Activated T-cell treated with anti-CD3 and anti-CD28 coated beads, Interleukin-2, amount 50 U/mL, for 72 hours (primary cell): ENCODE results near the gene EXOC6. TPM values are rescaled to one million over a fixed set of nuclear protein-coding genes. Genes with fewer than 3 reads are reported as not detected.
"Not testable (repeated sequence)": the region's sequence is repeated elsewhere in the genome, so short reads cannot be mapped to it uniquely, and the experiment has no call there.

ENCODE experiments used
- ATAC-seq, 2 donors: fragments of 150-1000 bp; cut with Tn5 transposase; replicated peaks in 1 of 2; 2 replicates each; pipeline ENCODE4 v1.10.0; 2021; ENCODE audit warnings: moderate library complexity in 2 of 2, mild to moderate bottlenecking in 1 of 2
- DNase-seq, 2 donors: peaks; one replicate each; pipeline ENCODE4 v3.0.0; 2021 to 2022; ENCODE audit warnings: mixed read lengths in 1 of 2
- H3K27ac Mint-ChIP-seq: one replicate; pipeline ENCODE4 v1.8.0; 2022; ENCODE audit warnings: mild to moderate bottlenecking, moderate library complexity, mixed read lengths
- H3K27me3 Mint-ChIP-seq: one replicate; pipeline ENCODE4 v1.8.0; 2022; ENCODE audit warnings: low read depth, mixed read lengths
- H3K36me3 Mint-ChIP-seq, 2 donors: one replicate each; pipeline ENCODE4 v1.8.0; 2022; ENCODE audit warnings: mixed read lengths in 2 of 2, mild to moderate bottlenecking in 1 of 2; ENCODE audit not compliant: insufficient read depth in 2 of 2
- H3K4me1 Mint-ChIP-seq: one replicate; pipeline ENCODE4 v1.8.0; 2022; ENCODE audit warnings: low read depth, mixed read lengths
- H3K4me3 Mint-ChIP-seq, 2 donors: one replicate each; pipeline ENCODE4 v1.8.0; 2022; ENCODE audit warnings: mild to moderate bottlenecking in 2 of 2, mixed read lengths in 2 of 2, moderate library complexity in 2 of 2
- H3K9me3 Mint-ChIP-seq, 2 donors: one replicate each; pipeline ENCODE4 v1.8.0; 2022; ENCODE audit warnings: mixed read lengths in 2 of 2
- total RNA-seq, 2 donors: library from RNA; stranded (reverse); gene quantifications; one replicate each; pipeline ENCODE4 v1.2.3, GENCODE V29; 2022

EXOC6 gene
- total RNA-seq, 2 donors from 2014 or later = 9.2 to 12.6 TPM

GRCh38 chr10:92912631-92913030 is 64.3 kb downstream of the EXOC6 start:
- not testable (repeated sequence) for H3K9me3 Mint-ChIP-seq, H3K36me3 Mint-ChIP-seq, H3K27me3 Mint-ChIP-seq, H3K27ac Mint-ChIP-seq, ATAC-seq, DNase-seq, H3K4me1 Mint-ChIP-seq, H3K4me3 Mint-ChIP-seq

- Mint-ChIP-seq H3K36me3 (no peaks in the 10 kb centered on the region), H3K27ac (no peak overlapping the region), H3K4me1 (no peaks in the 10 kb centered on the region), H3K9me3 (no peaks in the 10 kb centered on the region), H3K27me3 (no peaks in the 10 kb centered on the region), H3K4me3 (no peak overlapping the region)
- no peak for ATAC-seq
- no peak for DNase-seq
Observed at GRCh38 chr10:92913973-92914372, 65.7 kb downstream of the EXOC6 start.

- Mint-ChIP-seq H3K36me3 (peaks cover 0 to under 1% of the 10 kb centered on the region in 2 donors), H3K4me1 (no peaks in the 10 kb centered on the region), H3K9me3 (no peaks in the 10 kb centered on the region), H3K27ac (no peak overlapping the region), H3K4me3 (no peak overlapping the region), H3K27me3 (no peaks in the 10 kb centered on the region)
- DNase-seq (peak; percentile 49 to 52), ATAC-seq (peak; percentile 71 to 73)
Observed at GRCh38 chr10:92914478-92915325, 66.4 kb downstream of the EXOC6 start.

GRCh38 chr10:92915892-92916291 is 67.6 kb downstream of the EXOC6 start:
- ATAC-seq = no peak
- H3K9me3 Mint-ChIP-seq = peaks cover 0 to 2% of the 10 kb centered on the region in 2 donors
- H3K4me1 Mint-ChIP-seq = no peaks in the 10 kb centered on the region
- no peak for DNase-seq
- H3K36me3 Mint-ChIP-seq = peaks cover 2 to 8% of the 10 kb centered on the region in 2 donors
- no peak overlapping the region for H3K27ac Mint-ChIP-seq
- H3K27me3 Mint-ChIP-seq = no peaks in the 10 kb centered on the region
- H3K4me3 Mint-ChIP-seq = no peak overlapping the region

GRCh38 chr10:92916433-92916832 is 68.1 kb downstream of the EXOC6 start:
- H3K36me3 Mint-ChIP-seq = peaks cover 4 to 11% of the 10 kb centered on the region in 2 donors
- no peaks in the 10 kb centered on the region for H3K4me1 Mint-ChIP-seq
- no peaks in the 10 kb centered on the region for H3K27me3 Mint-ChIP-seq
- DNase-seq = no peak
- no peak for ATAC-seq
- H3K4me3 Mint-ChIP-seq = no peak overlapping the region
- H3K9me3 Mint-ChIP-seq = peaks cover 0 to 4% of the 10 kb centered on the region in 2 donors
- H3K27ac Mint-ChIP-seq = no peak overlapping the region

GRCh38 chr10:92918603-92919002 is 70.3 kb downstream of the EXOC6 start:
- peaks cover 4 to 19% of the 10 kb centered on the region in 2 donors for H3K36me3 Mint-ChIP-seq
- ATAC-seq (no peak), DNase-seq (no peak)
- H3K27ac Mint-ChIP-seq = no peak overlapping the region
- peaks cover 0 to 4% of the 10 kb centered on the region in 2 donors for H3K9me3 Mint-ChIP-seq
- H3K4me3 Mint-ChIP-seq = no peak overlapping the region
- no peaks in the 10 kb centered on the region for H3K27me3 Mint-ChIP-seq
- peaks cover 6% of the 10 kb centered on the region for H3K4me1 Mint-ChIP-seq

GRCh38 chr10:92920866-92921265 is 72.5 kb downstream of the EXOC6 start:
- H3K9me3 Mint-ChIP-seq = peaks cover 0 to 4% of the 10 kb centered on the region in 2 donors
- DNase-seq (no peak), ATAC-seq (no peak)

GRCh38 chr10:92923416-92923815 is 75.1 kb downstream of the EXOC6 start:
- DNase-seq (no peak), ATAC-seq (peak in 1 of 2 donors; percentile 32)
- Mint-ChIP-seq H3K4me1 (peaks cover 6% of the 10 kb centered on the region), H3K36me3 (peaks cover 4 to 19% of the 10 kb centered on the region in 2 donors), H3K27me3 (no peaks in the 10 kb centered on the region), H3K27ac (no peak overlapping the region), H3K4me3 (no peak overlapping the region), H3K9me3 (peaks cover 0 to 4% of the 10 kb centered on the region in 2 donors)

More at GRCh38 chr10:92920866-92921265, 72.5 kb downstream of the EXOC6 start:
- Mint-ChIP-seq H3K27me3 (no peaks in the 10 kb centered on the region), H3K4me3 (no peak overlapping the region), H3K36me3 (peaks cover 4 to 19% of the 10 kb centered on the region in 2 donors), H3K27ac (no peak overlapping the region), H3K4me1 (peaks cover 6% of the 10 kb centered on the region)

GRCh38 chr10:92929896-92930295 is 81.6 kb downstream of the EXOC6 start:
- Mint-ChIP-seq H3K27me3 (no peaks in the 10 kb centered on the region), H3K27ac (no peak overlapping the region), H3K9me3 (no peaks in the 10 kb centered on the region), H3K4me1 (no peaks in the 10 kb centered on the region), H3K36me3 (peaks cover 2 to 4% of the 10 kb centered on the region in 2 donors), H3K4me3 (no peak overlapping the region)
- no peak for DNase-seq
- no peak for ATAC-seq

- H3K9me3 Mint-ChIP-seq = no peaks in the 10 kb centered on the region
- H3K27me3 Mint-ChIP-seq = no peaks in the 10 kb centered on the region
- H3K4me3 Mint-ChIP-seq = no peak overlapping the region
- no peak for ATAC-seq
- no peak overlapping the region for H3K27ac Mint-ChIP-seq
- no peak for DNase-seq
- H3K4me1 Mint-ChIP-seq = no peaks in the 10 kb centered on the region
- H3K36me3 Mint-ChIP-seq = peaks cover 2 to 4% of the 10 kb centered on the region in 2 donors
Observed at GRCh38 chr10:92931597-92931996, 83.3 kb downstream of the EXOC6 start.

- Mint-ChIP-seq H3K27ac (no peak overlapping the region), H3K9me3 (no peaks in the 10 kb centered on the region), H3K36me3 (no peaks in the 10 kb centered on the region), H3K27me3 (no peaks in the 10 kb centered on the region), H3K4me3 (no peak overlapping the region), H3K4me1 (no peaks in the 10 kb centered on the region)
- DNase-seq = no peak
- no peak for ATAC-seq
Observed at GRCh38 chr10:92937876-92938275, 89.6 kb downstream of the EXOC6 start.

GRCh38 chr10:92938841-92939240 is 90.5 kb downstream of the EXOC6 start:
- H3K27me3 Mint-ChIP-seq = no peaks in the 10 kb centered on the region

GRCh38 chr10:92942226-92942625 is 93.9 kb downstream of the EXOC6 start:
- Mint-ChIP-seq H3K4me1 (no peaks in the 10 kb centered on the region), H3K27me3 (no peaks in the 10 kb centered on the region), H3K4me3 (no peak overlapping the region), H3K36me3 (peaks cover 2 to 12% of the 10 kb centered on the region in 2 donors), H3K27ac (no peak overlapping the region), H3K9me3 (no peaks in the 10 kb centered on the region)
- DNase-seq = no peak
- no peak for ATAC-seq

More at GRCh38 chr10:92938841-92939240, 90.5 kb downstream of the EXOC6 start:
- Mint-ChIP-seq H3K36me3 (peaks cover 2% of the 10 kb centered on the region in 2 donors), H3K27ac (no peak overlapping the region), H3K4me1 (no peaks in the 10 kb centered on the region), H3K4me3 (no peak overlapping the region), H3K9me3 (no peaks in the 10 kb centered on the region)
- ATAC-seq (no peak), DNase-seq (no peak)
